Subcutaneous adipose tissue (tissue), 4 donors: Measurements from ENCODE around the gene FBXO31. TPM values are rescaled to one million over a fixed set of nuclear protein-coding genes. Genes with fewer than 3 reads are reported as not detected.

Source experiments
- CTCF ChIP-seq: fragments of 450-650 bp; IDR thresholded peaks from one replicate; pipeline ENCODE4 v1.5.1; 2016; ENCODE audit warnings: low read depth, mild to moderate bottlenecking, control low read depth, antibody characterized with exemption, moderate library complexity
- total RNA-seq, 4 donors: library from RNA; depleted of rRNA; stranded (reverse); fragments of >200 nt; gene quantifications; one replicate each; pipeline ENCODE4 v1.1.0, GENCODE V29; 2016

Gene FBXO31
- total RNA-seq, 4 donors from 2014 or later, result 36.7 to 353 (median 76.1) TPM

- no peak for TF ChIP-seq CTCF
Observed at GRCh38 chr16:87361916-87362619, 21.5 kb downstream of the FBXO31 start.

GRCh38 chr16:87360862-87361610, 22.5 kb downstream of the FBXO31 start:
- no peak for TF ChIP-seq CTCF

GRCh38 chr16:87359121-87359520, 24.5 kb downstream of the FBXO31 start:
- no peak for TF ChIP-seq CTCF

- no peak for TF ChIP-seq CTCF
Observed at GRCh38 chr16:87358696-87359095, 24.9 kb downstream of the FBXO31 start.

- no peak for TF ChIP-seq CTCF
Observed at GRCh38 chr16:87358250-87358649, 25.3 kb downstream of the FBXO31 start.

GRCh38 chr16:87356491-87356853, 27.1 kb downstream of the FBXO31 start:
- TF ChIP-seq CTCF, result no peak

- no peak for TF ChIP-seq CTCF
Observed at GRCh38 chr16:87353613-87354012, 30.0 kb downstream of the FBXO31 start.
